ENCODE data around the gene DCLRE1A.
"Not testable (repeated sequence)": the region's sequence is repeated elsewhere in the genome, so short reads cannot be mapped to it uniquely, and the experiment has no call there.

Gene DCLRE1A

GRCh38 chr10:113849140-113849803 is 4.6 kb downstream of the DCLRE1A start:
- Histone ChIP-seq H3K27me3 (no peaks in the 10 kb centered on the region), H3K4me1 (ENCODE audit: control insufficient read depth in 1 of 2, insufficient read depth in 1 of 2, low read depth in 1 of 2, low read length in 1 of 2) (peaks cover 25 to 27% of the 10 kb centered on the region in 2 experiments), H3K36me3 (no peaks in the 10 kb centered on the region), H3K4me3 (ENCODE audit: low read depth in 1 of 2, low read length in 1 of 2) (no peak overlapping the region), H3K27ac (no peak overlapping the region), H3K9me3 (no peaks in the 10 kb centered on the region)
- no peak for TF ChIP-seq CTCF (IDR thresholded peaks at IDR 0.05)

DNA sequence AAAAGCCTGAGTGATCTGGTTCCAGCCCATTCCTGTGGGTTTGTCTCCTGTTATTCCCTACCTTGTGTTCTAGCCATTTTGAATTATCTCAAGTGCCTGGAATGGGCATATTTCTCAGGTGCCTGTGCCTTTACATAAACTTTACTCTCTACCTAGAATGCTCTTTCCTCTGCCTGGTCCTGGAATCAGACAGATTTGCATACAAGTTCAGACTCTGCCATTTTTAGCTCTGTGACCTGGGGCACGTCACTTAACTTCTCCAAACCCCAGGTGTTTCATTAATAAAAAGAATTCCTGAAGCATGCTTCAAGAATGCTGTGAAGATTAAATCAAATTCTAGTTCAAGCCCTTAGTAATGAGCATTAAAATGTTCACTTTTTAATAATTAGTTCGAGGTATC is 7.8 kb downstream of the DCLRE1A start:
- TF ChIP-seq CTCF (IDR thresholded peaks at IDR 0.05), result no peak
- Histone ChIP-seq H3K4me1 (ENCODE audit: control insufficient read depth in 1 of 2, insufficient read depth in 1 of 2, low read depth in 1 of 2, low read length in 1 of 2) (peaks cover 23 to 27% of the 10 kb centered on the region in 2 experiments), H3K9me3 (no peaks in the 10 kb centered on the region), H3K27ac (no peak overlapping the region), H3K4me3 (ENCODE audit: low read depth in 1 of 2, low read length in 1 of 2) (no peak overlapping the region), H3K36me3 (no peaks in the 10 kb centered on the region), H3K27me3 (no peaks in the 10 kb centered on the region)

DNA sequence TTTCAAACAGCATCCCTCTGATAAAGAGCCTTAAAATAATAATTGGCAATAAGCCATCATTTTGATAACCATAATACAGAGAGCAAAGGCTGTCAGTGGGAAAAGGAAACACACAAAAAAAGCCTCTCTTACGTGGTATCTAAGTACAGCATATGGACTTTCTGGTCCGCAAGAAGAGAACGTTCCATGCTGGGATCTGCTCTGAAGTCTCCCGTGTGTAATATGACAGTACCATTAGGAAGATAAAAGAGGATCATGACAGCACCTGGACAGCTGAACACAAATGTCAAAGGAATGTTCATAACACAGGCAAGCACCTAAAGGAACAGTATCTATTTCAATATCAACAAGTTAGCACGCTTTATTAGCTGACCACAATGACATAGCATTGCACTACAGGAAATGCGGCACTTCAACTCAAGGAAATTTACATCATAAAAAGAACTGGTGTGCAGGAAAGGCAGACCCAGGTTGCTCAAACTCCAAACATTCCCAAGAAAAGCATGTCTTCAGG is 9.9 kb downstream of the DCLRE1A start:
- Histone ChIP-seq H3K4me1 (ENCODE audit: control insufficient read depth in 1 of 2, insufficient read depth in 1 of 2, low read depth in 1 of 2, low read length in 1 of 2) (peaks cover 23 to 27% of the 10 kb centered on the region in 2 experiments), H3K27ac (peak overlapping the region; percentile 74), H3K9me3 (no peaks in the 10 kb centered on the region), H3K4me3 (ENCODE audit: low read depth in 1 of 2, low read length in 1 of 2) (peak overlapping the region; percentile 3 to 31), H3K36me3 (no peaks in the 10 kb centered on the region), H3K27me3 (no peaks in the 10 kb centered on the region)
- TF ChIP-seq CTCF (IDR thresholded peaks at IDR 0.05), result no peak

- TF ChIP-seq CTCF (IDR thresholded peaks at IDR 0.05), result no peak
- H3K27ac ChIP-seq, result no peak overlapping the region
- H3K36me3 ChIP-seq, result no peaks in the 10 kb centered on the region
- H3K9me3 ChIP-seq, result no peaks in the 10 kb centered on the region
- H3K4me3 ChIP-seq (ENCODE audit: low read depth in 1 of 2, low read length in 1 of 2), result no peak overlapping the region
- peaks cover 17 to 20% of the 10 kb centered on the region in 2 experiments for H3K4me1 ChIP-seq (ENCODE audit: control insufficient read depth in 1 of 2, insufficient read depth in 1 of 2, low read depth in 1 of 2, low read length in 1 of 2)
- H3K27me3 ChIP-seq, result no peaks in the 10 kb centered on the region
These were observed 11.7 kb downstream of the DCLRE1A start for GRCh38 chr10:113842171-113842570.

DNA sequence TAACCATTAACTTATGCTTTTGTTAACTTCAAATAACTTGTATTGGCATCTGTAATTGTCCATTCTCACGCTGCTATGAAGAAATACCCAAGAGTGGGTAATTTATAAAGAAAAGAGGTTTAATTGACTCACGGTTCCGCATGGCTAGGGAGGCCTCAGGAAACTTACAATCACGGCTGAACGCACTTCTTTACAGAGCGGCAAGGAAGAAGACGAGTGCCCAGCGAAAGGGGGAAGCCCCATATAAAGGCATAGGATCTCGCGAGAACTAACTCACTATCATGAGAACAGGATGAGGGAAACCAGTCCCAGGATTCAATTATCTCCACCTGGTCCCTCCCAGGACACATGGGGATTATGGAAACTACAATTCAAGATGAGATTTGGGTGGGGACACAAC is 25.3 kb downstream of the DCLRE1A start:
- H3K9me3 ChIP-seq; H3K36me3 ChIP-seq; H3K4me1 ChIP-seq (ENCODE audit: control insufficient read depth in 1 of 2, insufficient read depth in 1 of 2, low read depth in 1 of 2, low read length in 1 of 2); H3K4me3 ChIP-seq (ENCODE audit: low read depth in 1 of 2, low read length in 1 of 2); H3K27ac ChIP-seq; H3K27me3 ChIP-seq: not testable (repeated sequence)

GRCh38 chr10:113825791-113826190 is 28.1 kb downstream of the DCLRE1A start:
- no peaks in the 10 kb centered on the region for H3K36me3 ChIP-seq
- H3K27me3 ChIP-seq, result no peaks in the 10 kb centered on the region
- H3K4me3 ChIP-seq (ENCODE audit: low read depth in 1 of 2, low read length in 1 of 2), result no peak overlapping the region
- no peak overlapping the region for H3K27ac ChIP-seq
- no peaks in the 10 kb centered on the region for H3K4me1 ChIP-seq (ENCODE audit: control insufficient read depth in 1 of 2, insufficient read depth in 1 of 2, low read depth in 1 of 2, low read length in 1 of 2)
- no peak for TF ChIP-seq CTCF (IDR thresholded peaks at IDR 0.05)
- H3K9me3 ChIP-seq, result no peaks in the 10 kb centered on the region

Data from neutrophil (primary cell).